Lower lobe of right lung (tissue), 2 donors: ENCODE measurements around the gene PTPRN2. TPM values are rescaled to one million over a fixed set of nuclear protein-coding genes. Genes with fewer than 3 reads are reported as not detected.

ENCODE experiments used
- ATAC-seq, 2 donors: fragments of 200-7000 bp; cut with Tn5 transposase; one replicate each; pipeline ENCODE4 v1.9.1; 2020 to 2022; ENCODE audit warnings: mild to moderate bottlenecking in 2 of 2, moderate library complexity in 2 of 2
- DNase-seq: peaks from one replicate; pipeline ENCODE4 v3.0.0-alpha.2; 2020
- H3K27ac ChIP-seq: fragments of 200-600 bp; one replicate; pipeline ENCODE4 v1.8.0; 2022
- H3K27me3 ChIP-seq: fragments of 200-600 bp; one replicate; pipeline ENCODE4 v1.8.0; 2022; ENCODE audit warnings: low read depth
- H3K36me3 ChIP-seq: fragments of 200-600 bp; one replicate; pipeline ENCODE4 v1.8.0; 2022; ENCODE audit warnings: mild to moderate bottlenecking
- H3K4me1 ChIP-seq: fragments of 200-600 bp; one replicate; pipeline ENCODE4 v1.8.0; 2022
- H3K4me3 ChIP-seq: fragments of 200-600 bp; one replicate; pipeline ENCODE4 v1.8.0; 2022; ENCODE audit warnings: mild to moderate bottlenecking
- H3K9me3 ChIP-seq: fragments of 200-600 bp; one replicate; pipeline ENCODE4 v1.8.0; 2022
- CTCF ChIP-seq: fragments of 200-600 bp; IDR thresholded peaks from one replicate; pipeline ENCODE4 v1.8.0; 2022; ENCODE audit warnings: antibody characterized with exemption, mild to moderate bottlenecking
- intact Hi-C: fragments of 100-400 bp; cut with DNase I; formaldehyde crosslinking; loops from one replicate; pipeline ENCODE4 v1.11.0; 2022
- total RNA-seq: library from RNA; stranded (reverse); fragmentation: NEBNext Ultra II Directional; extraction: Animal tissue kit (Norgen Biotek cat#: 25700); gene quantifications from one replicate; pipeline ENCODE4 v1.2.1, GENCODE V29; 2021
- donor health status: DM: no; HTN: yes; CAD: no; lungs with severe emphysema.

Gene PTPRN2
- total RNA-seq, 1 donor from 2014 or later: 6.8 TPM

DNA sequence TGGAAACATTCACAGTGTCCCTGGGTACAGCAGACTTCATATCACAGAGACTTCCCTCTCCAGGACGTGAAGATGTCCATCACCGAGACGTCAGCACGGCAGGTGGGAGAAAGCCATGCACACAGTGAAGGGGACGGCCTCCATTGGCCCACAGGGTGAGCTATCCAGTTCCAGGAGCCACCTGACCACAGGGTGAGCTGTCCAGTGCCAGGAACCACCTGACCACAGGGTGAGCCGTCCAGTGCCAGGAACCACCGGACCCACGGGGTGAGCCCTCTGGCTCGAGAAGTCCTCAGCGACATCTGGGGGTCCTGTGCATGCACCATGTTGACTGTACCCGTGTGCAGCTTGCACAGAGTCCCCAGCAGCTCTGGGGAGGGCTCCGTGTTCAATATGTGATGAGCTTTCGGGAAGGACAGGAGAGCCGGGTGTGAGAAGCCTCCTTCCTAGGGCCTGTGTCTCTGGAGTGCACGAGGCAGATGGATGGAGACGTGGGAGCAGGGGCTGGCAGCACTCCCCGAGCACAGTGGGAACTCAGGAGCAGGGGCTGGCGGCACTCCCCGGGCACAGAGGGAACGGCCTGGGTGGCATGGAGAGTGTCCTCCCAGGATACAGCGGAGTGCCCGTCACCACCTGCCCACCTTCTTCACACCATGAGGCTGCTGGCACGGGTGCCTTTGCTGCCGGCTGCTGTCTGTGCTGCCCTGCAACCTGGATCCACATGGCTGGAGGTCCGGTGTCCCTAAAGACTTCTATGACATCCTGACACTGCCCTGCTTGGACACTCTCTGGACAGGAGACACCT lies 634.6 kb downstream of the PTPRN2 start:
- no peak for DNase-seq
- Histone ChIP-seq H3K9me3 (peaks cover 4% of the 10 kb centered on the region), H3K27ac (no peak overlapping the region), H3K4me1 (no peaks in the 10 kb centered on the region), H3K4me3 (no peak overlapping the region), H3K36me3 (no peaks in the 10 kb centered on the region), H3K27me3 (peaks cover 4% of the 10 kb centered on the region)
- peak in 1 of 2 donors; percentile 14 for ATAC-seq
- TF ChIP-seq CTCF: no peak
- intact Hi-C loops: no loop called here

- ATAC-seq (peak in 1 of 2 donors; percentile 41), DNase-seq (no peak)
- TF ChIP-seq CTCF: no peak
- peaks cover 4% of the 10 kb centered on the region for H3K27me3 ChIP-seq
- H3K4me3 ChIP-seq: no peak overlapping the region
- H3K27ac ChIP-seq: no peak overlapping the region
- intact Hi-C loops: no loop called here
- H3K4me1 ChIP-seq: no peaks in the 10 kb centered on the region
- peaks cover 11% of the 10 kb centered on the region for H3K9me3 ChIP-seq
- no peaks in the 10 kb centered on the region for H3K36me3 ChIP-seq
Observed at GRCh38 chr7:157952050-157952667, 635.5 kb downstream of the PTPRN2 start.

DNA sequence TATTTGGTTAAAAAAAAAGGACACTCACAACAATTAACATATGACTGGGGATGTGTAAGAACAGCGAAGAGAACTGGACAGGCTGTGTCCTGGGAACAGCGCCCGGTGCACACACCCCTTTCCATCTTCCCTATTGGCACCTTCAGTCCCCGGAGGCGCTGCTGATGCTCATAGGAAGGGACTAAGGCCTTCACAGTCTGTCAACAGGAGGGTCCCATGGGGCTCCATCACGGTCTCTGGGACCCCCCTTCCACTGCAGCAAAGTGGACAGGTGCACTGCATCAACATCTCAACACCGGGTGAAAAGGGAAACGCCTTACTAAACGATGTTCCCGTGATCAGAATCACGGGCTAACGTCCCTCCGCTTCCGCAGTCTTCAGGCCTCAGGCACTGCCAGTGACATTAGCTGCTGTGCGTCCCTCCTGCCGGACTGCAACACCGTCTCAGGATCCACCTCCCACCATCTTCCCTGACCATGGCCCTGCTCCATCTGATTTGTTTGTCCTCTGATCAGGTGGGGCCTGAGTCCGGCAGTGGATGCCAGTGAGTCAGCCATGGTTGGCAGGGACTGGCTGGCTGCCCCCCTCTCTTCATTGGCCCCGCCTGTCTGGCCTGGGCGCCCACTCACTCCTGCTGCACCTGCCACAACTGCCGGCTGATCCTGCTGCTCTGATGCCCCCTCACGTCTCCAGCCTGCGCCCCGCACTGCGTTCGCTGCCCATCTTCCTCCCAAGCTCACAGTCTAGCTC lies 636.1 kb downstream of the PTPRN2 start:
- DNase-seq (no peak), ATAC-seq (no peak)
- Histone ChIP-seq H3K4me1 (no peaks in the 10 kb centered on the region), H3K4me3 (no peak overlapping the region), H3K36me3 (no peaks in the 10 kb centered on the region), H3K27ac (no peak overlapping the region), H3K9me3 (peaks cover 11% of the 10 kb centered on the region), H3K27me3 (peaks cover 4% of the 10 kb centered on the region)
- intact Hi-C loops: no loop called here
- no peak for TF ChIP-seq CTCF

GRCh38 chr7:157949711-157950110 lies 637.9 kb downstream of the PTPRN2 start:
- Histone ChIP-seq H3K27ac (no peak overlapping the region), H3K36me3 (no peaks in the 10 kb centered on the region), H3K4me1 (no peaks in the 10 kb centered on the region), H3K9me3 (peaks cover 15% of the 10 kb centered on the region), H3K27me3 (peaks cover 4% of the 10 kb centered on the region), H3K4me3 (no peak overlapping the region)
- DNase-seq: no peak
- ATAC-seq: no peak
- intact Hi-C loops: no loop called here
- no peak for TF ChIP-seq CTCF

- Histone ChIP-seq H3K9me3 (peaks cover 15% of the 10 kb centered on the region), H3K4me3 (no peak overlapping the region), H3K27me3 (no peaks in the 10 kb centered on the region), H3K36me3 (no peaks in the 10 kb centered on the region), H3K4me1 (no peaks in the 10 kb centered on the region), H3K27ac (no peak overlapping the region)
- TF ChIP-seq CTCF: no peak
- DNase-seq (no peak), ATAC-seq (no peak)
- intact Hi-C loops: no loop called here
Observed at GRCh38 chr7:157947504-157947903, 640.1 kb downstream of the PTPRN2 start.
